ENCODE measurements around the gene NRXN3.

NRXN3 gene

GRCh38 chr14:79464468-79464867 lies 1294.3 kb downstream of the NRXN3 start:
- peaks cover 0 to 2% (median 0%) of the 10 kb centered on the region in 5 experiments for H3K9me3 ChIP-seq (ENCODE audit: control extremely low read depth in 1 of 5, control insufficient read depth in 4 of 5, insufficient read depth in 2 of 5, low read depth in 1 of 5, low read length in 4 of 5)
- H3K36me3 ChIP-seq (ENCODE audit: control insufficient read depth in 4 of 4, insufficient read depth in 4 of 4, low read length in 3 of 4), result no peaks in the 10 kb centered on the region
- CTCF ChIA-PET, result no interaction called here
- DNase-seq, result no peak
- no peaks in the 10 kb centered on the region for H3K27me3 ChIP-seq (replicated peaks in 2 of 5; ENCODE audit: control insufficient read depth in 4 of 5, insufficient read depth in 5 of 5, low read length in 4 of 5)
- no peaks in the 10 kb centered on the region for H3K4me1 ChIP-seq (ENCODE audit: control extremely low read depth in 1 of 4, control insufficient read depth in 4 of 4, insufficient read depth in 4 of 4, low read length in 3 of 4)
- H3K27ac ChIP-seq (ENCODE audit: insufficient read depth in 1 of 2, low read depth in 1 of 2, low read length in 2 of 2, poor library complexity in 1 of 2, severe bottlenecking in 2 of 2), result no peak overlapping the region
- no peak overlapping the region for H3K4me3 ChIP-seq (ENCODE audit: control insufficient read depth in 1 of 7, extremely low read depth in 1 of 7, insufficient read depth in 4 of 7, low read depth in 2 of 7, low read length in 6 of 7)
- POLR2A ChIA-PET, result no interaction called here

GRCh38 chr14:79465651-79466050 lies 1295.5 kb downstream of the NRXN3 start:
- Histone ChIP-seq H3K4me3 (ENCODE audit: control insufficient read depth in 1 of 7, extremely low read depth in 1 of 7, insufficient read depth in 4 of 7, low read depth in 2 of 7, low read length in 6 of 7) (no peak overlapping the region), H3K27ac (ENCODE audit: insufficient read depth in 1 of 2, low read depth in 1 of 2, low read length in 2 of 2, poor library complexity in 1 of 2, severe bottlenecking in 2 of 2) (no peak overlapping the region), H3K27me3 (replicated peaks in 2 of 5; ENCODE audit: control insufficient read depth in 4 of 5, insufficient read depth in 5 of 5, low read length in 4 of 5) (no peaks in the 10 kb centered on the region), H3K36me3 (ENCODE audit: control insufficient read depth in 4 of 4, insufficient read depth in 4 of 4, low read length in 3 of 4) (no peaks in the 10 kb centered on the region), H3K4me1 (ENCODE audit: control extremely low read depth in 1 of 4, control insufficient read depth in 4 of 4, insufficient read depth in 4 of 4, low read length in 3 of 4) (no peaks in the 10 kb centered on the region), H3K9me3 (ENCODE audit: control extremely low read depth in 1 of 5, control insufficient read depth in 4 of 5, insufficient read depth in 2 of 5, low read depth in 1 of 5, low read length in 4 of 5) (peaks cover 0 to 2% (median 0%) of the 10 kb centered on the region in 5 experiments)
- 96% methylated on average over 3 of the region's 3 CpGs for WGBS (ENCODE audit: insufficient coverage)
- no peak for DNase-seq
- ChIA-PET POLR2A (no interaction called here), CTCF (no interaction called here)

DNA sequence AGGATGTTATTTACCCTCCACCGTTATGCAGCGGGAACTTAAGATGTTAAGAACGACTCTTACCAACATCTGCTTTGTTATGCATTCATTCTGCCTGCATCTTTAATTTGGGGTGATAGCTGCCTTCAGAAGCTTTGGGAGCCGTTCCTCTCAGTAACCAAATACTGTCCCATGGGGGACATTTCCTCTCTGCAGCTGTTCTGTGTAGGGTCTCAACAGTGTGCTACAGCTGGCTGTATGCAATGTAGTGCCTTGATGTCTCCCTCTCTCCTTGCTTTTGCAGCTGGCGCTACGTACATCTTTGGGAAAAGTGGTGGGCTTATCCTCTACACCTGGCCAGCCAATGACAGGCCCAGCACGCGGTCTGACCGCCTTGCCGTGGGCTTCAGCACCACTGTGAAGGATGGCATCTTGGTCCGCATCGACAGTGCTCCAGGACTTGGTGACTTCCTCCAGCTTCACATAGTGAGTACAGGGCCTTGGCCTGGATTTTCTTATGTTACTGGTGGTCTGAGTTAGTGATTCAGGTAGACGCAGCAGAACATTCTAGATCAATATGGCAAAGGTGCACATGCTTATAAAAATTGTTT lies 1296.9 kb downstream of the NRXN3 start:
- DNase-seq, result no peak
- POLR2A ChIA-PET, result no interaction called here

GRCh38 chr14:79467835-79468234 lies 1297.7 kb downstream of the NRXN3 start:
- peaks cover 0 to 2% (median 0%) of the 10 kb centered on the region in 5 experiments for H3K9me3 ChIP-seq (ENCODE audit: control extremely low read depth in 1 of 5, control insufficient read depth in 4 of 5, insufficient read depth in 2 of 5, low read depth in 1 of 5, low read length in 4 of 5)
- ChIA-PET POLR2A (no interaction called here), CTCF (no interaction called here)
- H3K36me3 ChIP-seq (ENCODE audit: control insufficient read depth in 4 of 4, insufficient read depth in 4 of 4, low read length in 3 of 4), result no peaks in the 10 kb centered on the region
- H3K4me3 ChIP-seq (ENCODE audit: control insufficient read depth in 1 of 7, extremely low read depth in 1 of 7, insufficient read depth in 4 of 7, low read depth in 2 of 7, low read length in 6 of 7), result no peak overlapping the region
- no CpG with 5 or more reads among the region's 2 CpGs for whole genome bisulfite sequencing (ENCODE audit: insufficient coverage)
- DNase-seq, result no peak
- no peaks in the 10 kb centered on the region for H3K4me1 ChIP-seq (ENCODE audit: control extremely low read depth in 1 of 4, control insufficient read depth in 4 of 4, insufficient read depth in 4 of 4, low read length in 3 of 4)
- no peaks in the 10 kb centered on the region for H3K27me3 ChIP-seq (replicated peaks in 2 of 5; ENCODE audit: control insufficient read depth in 4 of 5, insufficient read depth in 5 of 5, low read length in 4 of 5)
- no peak overlapping the region for H3K27ac ChIP-seq (ENCODE audit: insufficient read depth in 1 of 2, low read depth in 1 of 2, low read length in 2 of 2, poor library complexity in 1 of 2, severe bottlenecking in 2 of 2)

More for the DNA sequence above, 1296.9 kb downstream of the NRXN3 start:
- Histone ChIP-seq H3K27ac (ENCODE audit: insufficient read depth in 1 of 2, low read depth in 1 of 2, low read length in 2 of 2, poor library complexity in 1 of 2, severe bottlenecking in 2 of 2) (no peak overlapping the region), H3K4me1 (ENCODE audit: control extremely low read depth in 1 of 4, control insufficient read depth in 4 of 4, insufficient read depth in 4 of 4, low read length in 3 of 4) (no peaks in the 10 kb centered on the region), H3K4me3 (ENCODE audit: control insufficient read depth in 1 of 7, extremely low read depth in 1 of 7, insufficient read depth in 4 of 7, low read depth in 2 of 7, low read length in 6 of 7) (no peak overlapping the region), H3K27me3 (replicated peaks in 2 of 5; ENCODE audit: control insufficient read depth in 4 of 5, insufficient read depth in 5 of 5, low read length in 4 of 5) (no peaks in the 10 kb centered on the region), H3K9me3 (ENCODE audit: control extremely low read depth in 1 of 5, control insufficient read depth in 4 of 5, insufficient read depth in 2 of 5, low read depth in 1 of 5, low read length in 4 of 5) (peaks cover 0 to 2% (median 0%) of the 10 kb centered on the region in 5 experiments), H3K36me3 (ENCODE audit: control insufficient read depth in 4 of 4, insufficient read depth in 4 of 4, low read length in 3 of 4) (no peaks in the 10 kb centered on the region)
- CTCF ChIA-PET, result no interaction called here
- WGBS (ENCODE audit: insufficient coverage), result 95% methylated on average over 9 of the region's 13 CpGs

DNA sequence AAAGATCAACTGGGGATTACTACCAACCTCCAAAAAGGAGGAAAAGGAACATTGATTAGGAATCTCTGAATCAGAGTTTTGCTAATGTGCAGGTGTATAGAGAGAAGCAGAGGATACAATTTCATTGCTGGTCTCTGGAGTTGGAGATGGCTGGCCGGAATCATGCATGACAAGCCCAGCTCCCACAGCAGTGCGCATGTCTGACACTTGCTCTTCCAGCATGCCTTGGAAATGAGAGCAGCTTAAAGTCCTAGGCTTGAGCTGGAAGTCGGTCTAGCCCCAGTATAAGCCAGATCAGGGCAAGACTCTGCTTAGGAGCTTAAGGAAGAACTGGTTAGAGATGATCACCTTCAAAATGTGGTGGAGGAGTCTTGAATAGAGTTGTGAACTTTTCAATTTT lies 1298.3 kb downstream of the NRXN3 start:
- Histone ChIP-seq H3K27me3 (replicated peaks in 2 of 5; ENCODE audit: control insufficient read depth in 4 of 5, insufficient read depth in 5 of 5, low read length in 4 of 5) (no peaks in the 10 kb centered on the region), H3K9me3 (ENCODE audit: control extremely low read depth in 1 of 5, control insufficient read depth in 4 of 5, insufficient read depth in 2 of 5, low read depth in 1 of 5, low read length in 4 of 5) (peaks cover 0 to 2% (median 0%) of the 10 kb centered on the region in 5 experiments), H3K4me3 (ENCODE audit: control insufficient read depth in 1 of 7, extremely low read depth in 1 of 7, insufficient read depth in 4 of 7, low read depth in 2 of 7, low read length in 6 of 7) (no peak overlapping the region), H3K27ac (ENCODE audit: insufficient read depth in 1 of 2, low read depth in 1 of 2, low read length in 2 of 2, poor library complexity in 1 of 2, severe bottlenecking in 2 of 2) (no peak overlapping the region), H3K4me1 (ENCODE audit: control extremely low read depth in 1 of 4, control insufficient read depth in 4 of 4, insufficient read depth in 4 of 4, low read length in 3 of 4) (no peaks in the 10 kb centered on the region), H3K36me3 (ENCODE audit: control insufficient read depth in 4 of 4, insufficient read depth in 4 of 4, low read length in 3 of 4) (no peaks in the 10 kb centered on the region)
- DNase-seq, result no peak
- ChIA-PET POLR2A (no interaction called here), CTCF (no interaction called here)
- WGBS (ENCODE audit: insufficient coverage), result 98% methylated on average over 3 of the region's 3 CpGs

DNA sequence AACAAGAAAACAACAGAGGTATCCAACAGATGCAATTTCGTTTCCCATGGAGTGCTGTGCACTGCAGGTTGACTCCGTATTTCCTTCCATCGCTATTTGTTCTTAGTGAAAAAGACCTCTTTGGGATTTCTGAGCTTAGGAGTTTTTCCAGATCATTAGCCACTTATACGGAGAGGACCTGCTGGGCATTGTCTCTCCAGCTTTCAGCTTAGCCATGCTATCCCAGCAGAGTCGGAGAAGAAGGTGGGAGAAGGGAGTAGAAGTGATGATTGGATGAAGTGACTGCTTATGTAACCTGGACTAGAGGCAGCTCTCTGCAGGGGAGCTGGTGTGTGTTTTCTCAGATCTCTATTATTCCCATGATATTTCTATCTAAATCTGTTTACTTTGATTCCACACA lies 1303.5 kb downstream of the NRXN3 start:
- Histone ChIP-seq H3K9me3 (ENCODE audit: control extremely low read depth in 1 of 5, control insufficient read depth in 4 of 5, insufficient read depth in 2 of 5, low read depth in 1 of 5, low read length in 4 of 5) (no peaks in the 10 kb centered on the region), H3K27me3 (replicated peaks in 2 of 5; ENCODE audit: control insufficient read depth in 4 of 5, insufficient read depth in 5 of 5, low read length in 4 of 5) (no peaks in the 10 kb centered on the region), H3K36me3 (ENCODE audit: control insufficient read depth in 4 of 4, insufficient read depth in 4 of 4, low read length in 3 of 4) (no peaks in the 10 kb centered on the region), H3K4me3 (ENCODE audit: control insufficient read depth in 1 of 7, extremely low read depth in 1 of 7, insufficient read depth in 4 of 7, low read depth in 2 of 7, low read length in 6 of 7) (no peak overlapping the region), H3K27ac (ENCODE audit: insufficient read depth in 1 of 2, low read depth in 1 of 2, low read length in 2 of 2, poor library complexity in 1 of 2, severe bottlenecking in 2 of 2) (no peak overlapping the region), H3K4me1 (ENCODE audit: control extremely low read depth in 1 of 4, control insufficient read depth in 4 of 4, insufficient read depth in 4 of 4, low read length in 3 of 4) (no peaks in the 10 kb centered on the region)
- 88% methylated on average over 5 of the region's 5 CpGs for WGBS (ENCODE audit: insufficient coverage)
- CTCF ChIA-PET, result no interaction called here
- POLR2A ChIA-PET, result no interaction called here
- DNase-seq, result no peak

DNA sequence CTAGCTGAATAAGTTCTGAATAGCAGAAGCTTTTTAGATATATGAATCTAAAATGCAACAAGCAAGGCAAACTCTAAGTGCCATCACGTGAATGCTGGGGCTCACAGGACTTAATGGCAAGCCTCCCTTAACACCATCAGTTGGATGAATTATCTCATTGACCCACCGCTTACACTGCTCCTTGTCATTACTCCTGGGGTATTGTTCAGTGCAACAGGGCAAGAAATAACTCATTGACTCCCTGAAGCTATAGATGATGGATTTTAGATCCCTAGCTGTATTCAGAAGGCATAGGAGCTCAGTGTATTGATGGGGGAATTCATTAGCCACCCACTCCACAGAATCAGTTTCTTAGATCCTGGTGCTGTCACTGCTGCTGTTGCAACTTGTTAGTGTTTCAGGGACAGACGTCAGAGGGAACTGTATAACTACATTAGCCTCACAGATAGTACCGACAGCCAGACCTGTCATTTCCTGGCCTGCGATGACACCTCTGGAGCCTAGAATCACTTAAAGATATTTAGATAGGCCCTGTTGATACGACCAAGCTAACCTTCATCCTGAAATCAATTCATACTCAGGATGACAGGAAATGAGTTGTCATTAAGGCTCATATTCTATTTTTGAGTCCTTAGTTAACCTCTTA lies 1305.8 kb downstream of the NRXN3 start:
- ChIA-PET CTCF (no interaction called here), POLR2A (no interaction called here)
- Histone ChIP-seq H3K27ac (ENCODE audit: insufficient read depth in 1 of 2, low read depth in 1 of 2, low read length in 2 of 2, poor library complexity in 1 of 2, severe bottlenecking in 2 of 2) (no peak overlapping the region), H3K9me3 (ENCODE audit: control extremely low read depth in 1 of 5, control insufficient read depth in 4 of 5, insufficient read depth in 2 of 5, low read depth in 1 of 5, low read length in 4 of 5) (no peaks in the 10 kb centered on the region), H3K4me1 (ENCODE audit: control extremely low read depth in 1 of 4, control insufficient read depth in 4 of 4, insufficient read depth in 4 of 4, low read length in 3 of 4) (no peaks in the 10 kb centered on the region), H3K27me3 (replicated peaks in 2 of 5; ENCODE audit: control insufficient read depth in 4 of 5, insufficient read depth in 5 of 5, low read length in 4 of 5) (no peaks in the 10 kb centered on the region), H3K36me3 (ENCODE audit: control insufficient read depth in 4 of 4, insufficient read depth in 4 of 4, low read length in 3 of 4) (no peaks in the 10 kb centered on the region), H3K4me3 (ENCODE audit: control insufficient read depth in 1 of 7, extremely low read depth in 1 of 7, insufficient read depth in 4 of 7, low read depth in 2 of 7, low read length in 6 of 7) (no peak overlapping the region)
- DNase-seq, result no peak
- 82% methylated on average over 5 of the region's 6 CpGs for WGBS (ENCODE audit: insufficient coverage)

Data from common myeloid progenitor, CD34-positive (primary cell).